A673 (cell line): ENCODE results near the gene ORM1.

Experiments
- CTCF ChIP-seq: fragments of 300-800, 200-600 bp; sonication (generic); conservative IDR thresholded peaks from 2 replicates; pipeline ENCODE4 v1.5.1; 2017; ENCODE audit warnings: low read depth, mild to moderate bottlenecking, antibody characterized with exemption, low read length, moderate library complexity, mixed read lengths
- EZH2 ChIP-seq: fragments of 200-600 bp; sonication (generic); IDR thresholded peaks from 2 replicates; pipeline ENCODE4 v1.6.1; 2017; ENCODE audit warnings: borderline replicate concordance, low read depth, mild to moderate bottlenecking, mixed read lengths, antibody characterized with exemption, low read length; ENCODE audit not compliant: poor library complexity, severe bottlenecking

DNA sequence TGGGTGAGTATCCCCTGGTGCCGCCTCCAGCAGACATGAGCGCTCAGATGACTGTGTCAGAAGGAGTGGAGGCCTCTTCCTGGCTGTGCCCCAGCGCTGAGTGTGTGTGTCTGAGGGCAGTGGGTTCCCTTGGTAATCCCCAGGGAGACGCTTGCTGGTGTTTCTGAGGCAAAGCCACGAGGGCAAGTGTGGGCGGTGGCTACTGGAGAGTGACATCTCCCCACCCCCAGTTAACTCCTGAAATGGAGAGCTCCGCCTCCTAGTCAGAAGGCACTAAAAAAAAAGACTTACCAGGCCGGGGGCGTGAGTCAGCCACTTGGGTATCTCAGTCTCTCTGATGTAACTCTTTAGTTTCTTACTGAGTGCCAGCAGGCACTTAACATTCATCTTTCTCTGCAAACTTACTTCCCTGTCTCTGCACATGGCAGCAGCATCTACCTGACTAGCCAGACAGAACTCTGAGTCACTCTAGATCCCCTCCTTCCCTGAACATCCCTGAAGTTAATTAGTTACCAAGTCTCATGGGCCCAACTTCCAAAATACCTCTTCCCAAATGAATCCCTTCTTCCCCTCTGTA, 26.1 kb downstream of the ORM1 start:
- TF ChIP-seq CTCF (no peak), EZH2 (no peak)
